ENCODE data around the gene BMPR2. TPM values are rescaled to one million over a fixed set of nuclear protein-coding genes. Genes with fewer than 3 reads are reported as not detected.
A peak's percentile ranks its signal among the peaks of the same experiment; 100 is the strongest.
"Not testable (repeated sequence)": the region's sequence is repeated elsewhere in the genome, so short reads cannot be mapped to it uniquely, and the experiment has no call there.

Gene BMPR2
- total and polyA plus RNA-seq, 10 donors = 3.2 to 71.3 (median 50.4) TPM

DNA sequence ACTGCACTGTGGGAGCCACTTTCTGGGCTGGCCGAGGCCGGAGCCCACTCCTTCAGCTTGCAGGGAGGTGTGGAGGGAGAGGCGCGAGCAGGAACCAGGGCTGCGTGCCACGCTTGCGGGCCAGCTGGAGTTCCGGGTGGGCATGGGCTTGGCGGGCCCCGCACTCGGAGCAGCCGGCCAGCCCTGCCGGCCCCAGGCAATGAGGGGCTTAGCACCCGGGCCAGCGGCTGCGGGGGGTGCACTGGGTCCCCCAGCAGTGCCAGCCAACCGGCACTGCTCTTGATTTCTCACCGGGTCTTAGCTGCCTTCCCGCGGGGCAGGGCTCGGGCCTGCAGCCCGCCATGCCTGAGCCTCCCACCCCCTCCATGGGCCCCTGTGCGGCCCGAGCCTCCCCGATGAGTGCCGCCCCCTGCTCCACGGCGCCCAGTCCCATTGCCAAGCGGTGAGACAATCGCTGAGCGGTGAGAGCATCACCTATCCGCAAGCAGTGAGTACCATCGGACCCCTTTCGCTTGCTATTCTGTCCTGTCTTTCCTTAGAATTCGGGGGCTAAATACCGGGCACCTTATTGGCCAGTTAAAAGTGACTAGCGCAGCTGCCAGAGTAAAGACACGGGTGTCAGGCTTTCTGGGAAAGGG, 120.8 kb downstream of the BMPR2 start:
- intact Hi-C loops (cut with DNase I; ENCODE audit: low total_unique reads); DNase-seq; H3K9me3 ChIP-seq; H3K27me3 ChIP-seq (replicated peaks in 1 of 7); H3K4me3 ChIP-seq; H3K4me1 ChIP-seq; H3K27ac ChIP-seq: not testable (repeated sequence)
- WGBS, 5 donors = 90 to 98% (median 95%) methylated on average over 17 to 38 of the region's 38 CpGs
- TF ChIP-seq POLR2AphosphoS5 (IDR thresholded peaks at IDR 0.05) = peak in 1 of 3 donors; percentile 26
- H3K36me3 ChIP-seq = peaks cover 0 to 17% (median 0%) of the 10 kb centered on the region in 6 donors

GRCh38 chr2:202497473-202497866, 121.3 kb downstream of the BMPR2 start:
- H3K4me3 ChIP-seq; H3K9me3 ChIP-seq; DNase-seq; H3K27ac ChIP-seq; H3K4me1 ChIP-seq; intact Hi-C loops (cut with DNase I; ENCODE audit: low total_unique reads); H3K27me3 ChIP-seq (replicated peaks in 1 of 7): not testable (repeated sequence)
- peaks cover 0 to 17% (median 0%) of the 10 kb centered on the region in 6 donors for H3K36me3 ChIP-seq
- WGBS, 5 donors = 84 to 91% (median 91%) methylated on average over 7 of the region's 7 CpGs

DNA sequence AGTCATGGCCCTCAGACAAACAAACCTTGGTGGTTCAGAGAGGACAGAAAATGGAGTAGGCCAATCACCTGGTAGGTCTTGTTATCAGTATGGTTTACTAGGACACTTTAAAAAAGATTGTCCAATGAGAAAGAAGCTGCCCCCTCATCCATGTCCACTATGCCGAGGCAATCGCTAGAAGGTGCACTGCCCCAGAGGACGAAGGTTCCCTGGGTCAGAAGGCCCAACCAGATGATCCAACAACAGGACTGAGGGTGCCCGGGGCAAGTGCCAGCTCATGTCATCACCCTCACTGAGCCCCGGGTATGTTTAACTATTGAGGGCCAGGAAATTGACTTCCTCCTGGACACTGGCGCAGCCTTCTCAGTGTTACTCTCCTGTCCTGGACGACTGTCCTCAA, 123.7 kb downstream of the BMPR2 start:
- 89 to 95% (median 91%) methylated on average over 7 of the region's 7 CpGs for WGBS, 5 donors

GRCh38 chr2:202503276-202503675, 127.1 kb downstream of the BMPR2 start:
- peak in 1 of 3 donors; percentile 41 for TF ChIP-seq POLR2AphosphoS5 (IDR thresholded peaks at IDR 0.05)
- WGBS, 5 donors = 90 to 99% (median 98%) methylated on average over 15 to 21 of the region's 21 CpGs
- H3K4me1 ChIP-seq; DNase-seq; H3K9me3 ChIP-seq; intact Hi-C loops (cut with DNase I; ENCODE audit: low total_unique reads); H3K27ac ChIP-seq; H3K27me3 ChIP-seq (replicated peaks in 1 of 7); H3K4me3 ChIP-seq: not testable (repeated sequence)
- peaks cover 0 to 24% (median 3%) of the 10 kb centered on the region in 6 donors for H3K36me3 ChIP-seq

More for the DNA sequence above, 123.7 kb downstream of the BMPR2 start:
- H3K27me3 ChIP-seq (replicated peaks in 1 of 7); H3K9me3 ChIP-seq; H3K4me3 ChIP-seq; H3K27ac ChIP-seq; H3K4me1 ChIP-seq; DNase-seq; intact Hi-C loops (cut with DNase I; ENCODE audit: low total_unique reads): not testable (repeated sequence)
- peaks cover 0 to 33% (median 3%) of the 10 kb centered on the region in 6 donors for H3K36me3 ChIP-seq

GRCh38 chr2:202508686-202509085, 132.6 kb downstream of the BMPR2 start:
- H3K4me1 ChIP-seq = no peaks in the 10 kb centered on the region
- WGBS, 5 donors = 90 to 93% (median 93%) methylated on average over 2 of the region's 2 CpGs
- H3K27ac ChIP-seq = no peak overlapping the region
- no peak for DNase-seq
- intact Hi-C loops (cut with DNase I; ENCODE audit: low total_unique reads) = no loop called here
- no peak for TF ChIP-seq CTCF (IDR thresholded peaks at IDR 0.05 in 8 of 11, conservative IDR thresholded peaks at IDR 0.05 in 3 of 11)
- TF ChIP-seq POLR2AphosphoS5 (IDR thresholded peaks at IDR 0.05) = no peak
- no peak for TF ChIP-seq POLR2A (IDR thresholded peaks at IDR 0.05)
- H3K9me3 ChIP-seq = no peaks in the 10 kb centered on the region
- no peak overlapping the region for H3K4me3 ChIP-seq
- no peaks in the 10 kb centered on the region for H3K27me3 ChIP-seq (replicated peaks in 1 of 7)
- peaks cover 0 to 13% (median 0%) of the 10 kb centered on the region in 6 donors for H3K36me3 ChIP-seq

- no peaks in the 10 kb centered on the region for H3K27me3 ChIP-seq (replicated peaks in 1 of 7)
- 87 to 96% (median 93%) methylated on average over 3 of the region's 3 CpGs for WGBS, 5 donors
- no peaks in the 10 kb centered on the region for H3K4me1 ChIP-seq
- peaks cover 0 to 20% (median 11%) of the 10 kb centered on the region in 6 donors for H3K36me3 ChIP-seq
- intact Hi-C loops (cut with DNase I; ENCODE audit: low total_unique reads) = no loop called here
- H3K27ac ChIP-seq = no peak overlapping the region
- no peak overlapping the region for H3K4me3 ChIP-seq
- DNase-seq = no peak
- TF ChIP-seq POLR2A (IDR thresholded peaks at IDR 0.05) (no peak), POLR2AphosphoS5 (IDR thresholded peaks at IDR 0.05) (no peak), CTCF (IDR thresholded peaks at IDR 0.05 in 8 of 11, conservative IDR thresholded peaks at IDR 0.05 in 3 of 11) (no peak)
- H3K9me3 ChIP-seq = no peaks in the 10 kb centered on the region
Measured at GRCh38 chr2:202510911-202511310, 134.8 kb downstream of the BMPR2 start.
